Measurements from ENCODE around the gene OR4Q3. TPM values are rescaled to one million over a fixed set of nuclear protein-coding genes. Genes with fewer than 3 reads are reported as not detected.
"Not testable (repeated sequence)": the region's sequence is repeated elsewhere in the genome, so short reads cannot be mapped to it uniquely, and the experiment has no call there.

The OR4Q3 gene
- total RNA-seq, 1 donor from 2014 or later: not detected

- H3K27me3 ChIP-seq: no peaks in the 10 kb centered on the region
Observed at GRCh38 chr14:19771895-19772430, 28.6 kb downstream of the OR4Q3 start.

GRCh38 chr14:19772454-19772853 is 29.1 kb downstream of the OR4Q3 start:
- ATAC-seq: peak; percentile 19
- intact Hi-C loops (cut with DNase I); H3K9me3 ChIP-seq: not testable (repeated sequence)

More at GRCh38 chr14:19771895-19772430, 28.6 kb downstream of the OR4Q3 start:
- Histone ChIP-seq H3K36me3 (no peaks in the 10 kb centered on the region), H3K27ac (no peak overlapping the region), H3K4me3 (no peak overlapping the region), H3K9me3 (no peaks in the 10 kb centered on the region), H3K4me1 (no peaks in the 10 kb centered on the region)
- intact Hi-C loops (cut with DNase I): no loop called here
- DNase-seq (no peak), ATAC-seq (peak; percentile 72)
- no peak for TF ChIP-seq CTCF (IDR thresholded peaks at IDR 0.05)

GRCh38 chr14:19773204-19773603 is 29.8 kb downstream of the OR4Q3 start, which contains the start of gene OR4M1:
Gene OR4M1, plus strand, starts transcription at chr14:19773504. Its CDS starts 6,819 bp downstream, at chr14:19780323.
- ATAC-seq; H3K36me3 ChIP-seq; intact Hi-C loops (cut with DNase I); H3K4me1 ChIP-seq; H3K9me3 ChIP-seq; H3K27ac ChIP-seq; H3K4me3 ChIP-seq; H3K27me3 ChIP-seq; DNase-seq: not testable (repeated sequence)

More at GRCh38 chr14:19772454-19772853, 29.1 kb downstream of the OR4Q3 start:
- not testable (repeated sequence) for H3K36me3 ChIP-seq, H3K27ac ChIP-seq, H3K4me1 ChIP-seq, H3K4me3 ChIP-seq, DNase-seq, H3K27me3 ChIP-seq

- TF ChIP-seq CTCF (IDR thresholded peaks at IDR 0.05): no peak
- DNase-seq (no peak), ATAC-seq (no peak)
- Histone ChIP-seq H3K4me3 (no peak overlapping the region), H3K36me3 (no peaks in the 10 kb centered on the region), H3K27me3 (no peaks in the 10 kb centered on the region), H3K27ac (no peak overlapping the region), H3K9me3 (no peaks in the 10 kb centered on the region), H3K4me1 (no peaks in the 10 kb centered on the region)
- intact Hi-C loops (cut with DNase I): no loop called here
Observed at GRCh38 chr14:19775587-19775986, 32.2 kb downstream of the OR4Q3 start.

GRCh38 chr14:19785848-19786247 is 42.5 kb downstream of the OR4Q3 start:
- intact Hi-C loops (cut with DNase I); H3K9me3 ChIP-seq; DNase-seq; ATAC-seq; H3K4me3 ChIP-seq; H3K36me3 ChIP-seq; H3K27me3 ChIP-seq; H3K4me1 ChIP-seq; H3K27ac ChIP-seq: not testable (repeated sequence)

GRCh38 chr14:19787318-19787717 is 43.9 kb downstream of the OR4Q3 start:
- H3K27ac ChIP-seq; H3K36me3 ChIP-seq; DNase-seq; H3K4me1 ChIP-seq; H3K27me3 ChIP-seq; H3K9me3 ChIP-seq; intact Hi-C loops (cut with DNase I); H3K4me3 ChIP-seq; ATAC-seq: not testable (repeated sequence)

GRCh38 chr14:19788150-19788549 is 44.8 kb downstream of the OR4Q3 start:
- H3K9me3 ChIP-seq; H3K27ac ChIP-seq; H3K4me1 ChIP-seq; H3K4me3 ChIP-seq; intact Hi-C loops (cut with DNase I); DNase-seq; ATAC-seq; H3K36me3 ChIP-seq; H3K27me3 ChIP-seq: not testable (repeated sequence)

- H3K36me3 ChIP-seq; H3K9me3 ChIP-seq; ATAC-seq; H3K4me1 ChIP-seq; H3K27me3 ChIP-seq; H3K4me3 ChIP-seq; H3K27ac ChIP-seq; intact Hi-C loops (cut with DNase I): not testable (repeated sequence)
- peak; percentile 55 for DNase-seq
Observed at GRCh38 chr14:19796520-19797108, 53.2 kb downstream of the OR4Q3 start.

Other genes starting within 250 kb of the OR4Q3 start
- gene OR11H2, start 29.7 kb upstream of the OR4Q3 start, total RNA-seq: not detected
- not detected for gene OR4M1, start 29.9 kb downstream of the OR4Q3 start, total RNA-seq
- gene OR4N2, start 60.2 kb downstream of the OR4Q3 start, total RNA-seq: not detected
- not detected for gene OR4K2, start 131.6 kb downstream of the OR4Q3 start, total RNA-seq
- gene OR4K5, start 177.0 kb downstream of the OR4Q3 start, total RNA-seq: not detected
- not detected for gene OR4K1, start 187.3 kb downstream of the OR4Q3 start, total RNA-seq
- gene OR4K15, start 232.0 kb downstream of the OR4Q3 start, total RNA-seq: not detected

Data from upper lobe of right lung (tissue), 1 donor.